HEK293T (cell line): ENCODE measurements around the gene RUNDC3A.

Experiments
- L3MBTL2 ChIP-seq: fragments of 450-650 bp; conservative IDR thresholded peaks from 2 replicates; pipeline ENCODE4 v1.6.1; 2016; ENCODE audit warnings: mild to moderate bottlenecking
- NFRKB ChIP-seq: fragments of 450-650 bp; IDR thresholded peaks from 2 replicates; pipeline ENCODE4 v1.6.1; 2016; ENCODE audit warnings: mild to moderate bottlenecking, moderate library complexity
- SUZ12 ChIP-seq: fragments of 450-650 bp; IDR thresholded peaks from 2 replicates; pipeline ENCODE4 v1.6.1; 2016; ENCODE audit warnings: mild to moderate bottlenecking
- ZNF384 ChIP-seq: fragments of 450-650 bp; IDR thresholded peaks from 2 replicates; pipeline ENCODE4 v1.6.1; 2016

DNA sequence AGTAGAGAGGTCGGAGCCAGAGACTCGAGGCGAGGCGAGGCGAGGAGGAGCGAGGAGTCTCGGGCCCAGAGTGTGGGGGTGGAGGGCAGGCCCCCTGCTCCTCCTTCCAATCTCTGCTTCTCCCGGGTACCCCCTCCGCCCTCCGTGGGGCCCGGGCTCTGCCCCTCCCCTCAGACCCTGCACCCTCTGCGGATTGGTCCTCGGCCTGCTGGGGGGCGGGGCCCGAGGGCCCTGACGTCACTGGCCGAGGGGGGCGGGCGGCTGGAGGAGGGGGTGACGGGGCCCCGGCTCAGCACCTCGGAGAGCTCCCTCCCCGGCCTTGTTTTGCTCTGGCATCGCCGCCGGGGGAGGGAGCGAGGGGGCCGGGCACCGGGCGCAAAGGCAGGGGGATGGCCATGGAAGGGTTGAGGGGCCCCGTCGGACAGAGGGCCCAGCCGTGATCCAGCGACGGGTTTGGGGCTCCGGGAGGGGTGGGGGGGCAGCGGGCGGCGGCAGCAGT, at the start of gene RUNDC3A:
- TF ChIP-seq ZNF384 (no peak), NFRKB (no peak), SUZ12 (no peak), L3MBTL2 (no peak)
